WTC11 (cell line): ENCODE results near the gene B4GALT6. TPM values are rescaled to one million over a fixed set of nuclear protein-coding genes. Genes with fewer than 3 reads are reported as not detected.

ENCODE experiments used
- ATAC-seq: fragments of 200-7000 bp; cut with Tn5 transposase; 2 replicates; pipeline ENCODE4 v1.10.0; 2021; ENCODE audit warnings: mild to moderate bottlenecking, moderate library complexity
- CTCF ChIA-PET: fragments of 300-600 bp; sonication (Branson Sonifier 250); formaldehyde crosslinking; loops from one replicate; lab custom pipeline; 2021; ENCODE audit warnings: antibody characterized with exemption; lab: Charles Lee
- POLR2A ChIA-PET: fragments of 350-600 bp; sonication (Branson Sonifier 250); formaldehyde crosslinking; loops from one replicate; lab custom pipeline; 2021; ENCODE audit warnings: antibody characterized with exemption; lab: Charles Lee
- DNase-seq: peaks from one replicate; pipeline ENCODE4 v3.0.0; 2021; ENCODE audit warnings: low spot score
- H3K27ac Mint-ChIP-seq: 2 replicates; pipeline ENCODE4 v1.8.0; 2021; ENCODE audit warnings: mixed read lengths
- H3K27me3 Mint-ChIP-seq: 2 replicates; pipeline ENCODE4 v1.8.0; 2021; ENCODE audit warnings: low read depth, mild to moderate bottlenecking, moderate library complexity, mixed read lengths
- H3K36me3 Mint-ChIP-seq: 2 replicates; pipeline ENCODE4 v1.8.0; 2021; ENCODE audit warnings: mixed read lengths
- H3K4me1 Mint-ChIP-seq: 2 replicates; pipeline ENCODE4 v1.8.0; 2022; ENCODE audit warnings: mixed read lengths
- H3K4me3 Mint-ChIP-seq: 2 replicates; pipeline ENCODE4 v1.8.0; 2021; ENCODE audit warnings: mild to moderate bottlenecking, moderate library complexity, mixed read lengths
- H3K9me3 Mint-ChIP-seq: 2 replicates; pipeline ENCODE4 v1.8.0; 2021; ENCODE audit warnings: mixed read lengths
- CBFB ChIP-seq: sonication (generic); formaldehyde crosslinking; IDR thresholded peaks from 2 replicates; pipeline ENCODE4 v1.8.1; 2022; ENCODE audit warnings: mild to moderate bottlenecking, low read depth, missing genetic modification reagents
- EMX1 ChIP-seq: fragments of 250-450 bp; sonication (Bioruptor Pico); IDR thresholded peaks from 2 replicates; pipeline ENCODE4 v1.8.0; 2021; ENCODE audit warnings: mild to moderate bottlenecking
- MXD4 ChIP-seq: fragments of 250-450 bp; sonication (Bioruptor Pico); IDR thresholded peaks from 2 replicates; pipeline ENCODE4 v1.8.0; 2021; ENCODE audit warnings: mild to moderate bottlenecking, moderate library complexity, borderline replicate concordance
- NFATC4 ChIP-seq: fragments of 250-450 bp; sonication (Bioruptor Pico); IDR thresholded peaks from 2 replicates; pipeline ENCODE4 v1.9.0; 2021; ENCODE audit warnings: mild to moderate bottlenecking
- PRRX2 ChIP-seq: fragments of 250-450 bp; sonication (Bioruptor Pico); IDR thresholded peaks from 2 replicates; pipeline ENCODE4 v1.8.0; 2021; ENCODE audit warnings: mild to moderate bottlenecking
- RELA ChIP-seq: sonication (generic); formaldehyde crosslinking; IDR thresholded peaks from 2 replicates; pipeline ENCODE4 v1.8.1; 2022; ENCODE audit warnings: missing genetic modification reagents, mild to moderate bottlenecking, borderline replicate concordance
- TEAD1 ChIP-seq: sonication (generic); formaldehyde crosslinking; IDR thresholded peaks from 2 replicates; pipeline ENCODE4 v1.8.0; 2022; ENCODE audit warnings: mild to moderate bottlenecking, missing genetic modification reagents
- TEAD4 ChIP-seq: sonication (generic); formaldehyde crosslinking; IDR thresholded peaks from 2 replicates; pipeline ENCODE4 v1.8.0; 2022; ENCODE audit warnings: mild to moderate bottlenecking, missing genetic modification reagents
- ZNF138 ChIP-seq: sonication (generic); formaldehyde crosslinking; conservative IDR thresholded peaks from 2 replicates; pipeline ENCODE4 v1.8.1; 2022; ENCODE audit warnings: mild to moderate bottlenecking, moderate library complexity, missing genetic modification reagents
- ZNF317 ChIP-seq: sonication (generic); formaldehyde crosslinking; IDR thresholded peaks from 2 replicates; pipeline ENCODE4 v1.8.1; 2023; ENCODE audit warnings: low read depth, mild to moderate bottlenecking, moderate library complexity, missing genetic modification reagents, borderline replicate concordance
- ZNF423 ChIP-seq: fragments of 250-450 bp; sonication (Bioruptor Pico); IDR thresholded peaks from 2 replicates; pipeline ENCODE4 v2.1.2; 2022; ENCODE audit warnings: mild to moderate bottlenecking, moderate library complexity
- total RNA-seq: library from RNA; stranded (reverse); gene quantifications from 3 replicates; pipeline ENCODE4 v1.2.3, GENCODE V29; 2021
- TF ChIP-seq, protein P1 (sequence below): sonication (generic); formaldehyde crosslinking; IDR thresholded peaks from 2 replicates; pipeline ENCODE4 v1.8.1; 2022; ENCODE audit warnings: low read depth, mild to moderate bottlenecking, moderate library complexity, missing genetic modification reagents, borderline replicate concordance
- TF ChIP-seq, protein P2 (sequence below): sonication (generic); formaldehyde crosslinking; IDR thresholded peaks from 2 replicates; pipeline ENCODE4 v1.8.1; 2023; ENCODE audit warnings: mild to moderate bottlenecking, moderate library complexity, missing genetic modification reagents
- TF ChIP-seq, protein P3 (sequence below): sonication (generic); formaldehyde crosslinking; IDR thresholded peaks from 2 replicates; pipeline ENCODE4 v1.8.0; 2022; ENCODE audit warnings: missing genetic modification reagents
- TF ChIP-seq, protein P4 (sequence below): sonication (generic); formaldehyde crosslinking; IDR thresholded peaks from 2 replicates; pipeline ENCODE4 v1.8.0; 2023; ENCODE audit warnings: mild to moderate bottlenecking, missing genetic modification reagents
- TF ChIP-seq, protein P5 (sequence below): sonication (generic); formaldehyde crosslinking; IDR thresholded peaks from 2 replicates; pipeline ENCODE4 v1.8.1; 2022; ENCODE audit warnings: mild to moderate bottlenecking, moderate library complexity, missing genetic modification reagents

The B4GALT6 gene
- total RNA-seq, 1 experiment from 2014 or later, result 50.6 TPM

DNA sequence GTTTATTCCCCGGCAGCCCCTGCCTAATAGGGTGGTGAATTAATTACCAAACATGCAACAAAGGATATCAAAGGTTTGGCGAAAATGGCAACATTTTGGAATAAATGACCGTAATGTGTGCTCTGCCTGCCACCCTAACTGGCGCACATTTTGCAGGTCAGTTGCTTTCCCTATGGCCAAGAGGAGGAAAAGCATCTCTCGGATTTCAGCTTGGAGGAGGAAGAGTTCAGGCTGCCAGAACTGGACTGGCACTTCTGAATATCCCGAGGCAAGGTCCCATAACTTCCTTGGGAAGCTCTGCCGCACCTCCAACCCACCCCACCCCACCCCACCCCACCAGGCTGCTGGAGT, 39.2 kb upstream of the B4GALT6 start:
- TF ChIP-seq MXD4 (CRISPR knock-in tag) (no peak), CBFB (CRISPR knock-in tag) (no peak), RELA (CRISPR knock-in tag) (no peak), TEAD4 (CRISPR knock-in tag) (no peak), PRRX2 (CRISPR knock-in tag) (no peak), TEAD1 (CRISPR knock-in tag) (no peak), ZNF138 (CRISPR knock-in tag) (no peak), NFATC4 (CRISPR knock-in tag) (no peak), ZNF423 (CRISPR knock-in tag) (no peak), ZNF317 (CRISPR knock-in tag) (no peak), EMX1 (no peak)
- TF ChIP-seq, protein P1, sequence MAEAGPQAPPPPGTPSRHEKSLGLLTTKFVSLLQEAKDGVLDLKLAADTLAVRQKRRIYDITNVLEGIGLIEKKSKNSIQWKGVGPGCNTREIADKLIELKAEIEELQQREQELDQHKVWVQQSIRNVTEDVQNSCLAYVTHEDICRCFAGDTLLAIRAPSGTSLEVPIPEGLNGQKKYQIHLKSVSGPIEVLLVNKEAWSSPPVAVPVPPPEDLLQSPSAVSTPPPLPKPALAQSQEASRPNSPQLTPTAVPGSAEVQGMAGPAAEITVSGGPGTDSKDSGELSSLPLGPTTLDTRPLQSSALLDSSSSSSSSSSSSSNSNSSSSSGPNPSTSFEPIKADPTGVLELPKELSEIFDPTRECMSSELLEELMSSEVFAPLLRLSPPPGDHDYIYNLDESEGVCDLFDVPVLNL, result no peak
- TF ChIP-seq, protein P2, sequence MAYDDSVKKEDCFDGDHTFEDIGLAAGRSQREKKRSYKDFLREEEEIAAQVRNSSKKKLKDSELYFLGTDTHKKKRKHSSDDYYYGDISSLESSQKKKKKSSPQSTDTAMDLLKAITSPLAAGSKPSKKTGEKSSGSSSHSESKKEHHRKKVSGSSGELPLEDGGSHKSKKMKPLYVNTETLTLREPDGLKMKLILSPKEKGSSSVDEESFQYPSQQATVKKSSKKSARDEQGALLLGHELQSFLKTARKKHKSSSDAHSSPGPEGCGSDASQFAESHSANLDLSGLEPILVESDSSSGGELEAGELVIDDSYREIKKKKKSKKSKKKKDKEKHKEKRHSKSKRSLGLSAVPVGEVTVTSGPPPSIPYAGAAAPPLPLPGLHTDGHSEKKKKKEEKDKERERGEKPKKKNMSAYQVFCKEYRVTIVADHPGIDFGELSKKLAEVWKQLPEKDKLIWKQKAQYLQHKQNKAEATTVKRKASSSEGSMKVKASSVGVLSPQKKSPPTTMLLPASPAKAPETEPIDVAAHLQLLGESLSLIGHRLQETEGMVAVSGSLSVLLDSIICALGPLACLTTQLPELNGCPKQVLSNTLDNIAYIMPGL, result no peak
- TF ChIP-seq, protein P3, sequence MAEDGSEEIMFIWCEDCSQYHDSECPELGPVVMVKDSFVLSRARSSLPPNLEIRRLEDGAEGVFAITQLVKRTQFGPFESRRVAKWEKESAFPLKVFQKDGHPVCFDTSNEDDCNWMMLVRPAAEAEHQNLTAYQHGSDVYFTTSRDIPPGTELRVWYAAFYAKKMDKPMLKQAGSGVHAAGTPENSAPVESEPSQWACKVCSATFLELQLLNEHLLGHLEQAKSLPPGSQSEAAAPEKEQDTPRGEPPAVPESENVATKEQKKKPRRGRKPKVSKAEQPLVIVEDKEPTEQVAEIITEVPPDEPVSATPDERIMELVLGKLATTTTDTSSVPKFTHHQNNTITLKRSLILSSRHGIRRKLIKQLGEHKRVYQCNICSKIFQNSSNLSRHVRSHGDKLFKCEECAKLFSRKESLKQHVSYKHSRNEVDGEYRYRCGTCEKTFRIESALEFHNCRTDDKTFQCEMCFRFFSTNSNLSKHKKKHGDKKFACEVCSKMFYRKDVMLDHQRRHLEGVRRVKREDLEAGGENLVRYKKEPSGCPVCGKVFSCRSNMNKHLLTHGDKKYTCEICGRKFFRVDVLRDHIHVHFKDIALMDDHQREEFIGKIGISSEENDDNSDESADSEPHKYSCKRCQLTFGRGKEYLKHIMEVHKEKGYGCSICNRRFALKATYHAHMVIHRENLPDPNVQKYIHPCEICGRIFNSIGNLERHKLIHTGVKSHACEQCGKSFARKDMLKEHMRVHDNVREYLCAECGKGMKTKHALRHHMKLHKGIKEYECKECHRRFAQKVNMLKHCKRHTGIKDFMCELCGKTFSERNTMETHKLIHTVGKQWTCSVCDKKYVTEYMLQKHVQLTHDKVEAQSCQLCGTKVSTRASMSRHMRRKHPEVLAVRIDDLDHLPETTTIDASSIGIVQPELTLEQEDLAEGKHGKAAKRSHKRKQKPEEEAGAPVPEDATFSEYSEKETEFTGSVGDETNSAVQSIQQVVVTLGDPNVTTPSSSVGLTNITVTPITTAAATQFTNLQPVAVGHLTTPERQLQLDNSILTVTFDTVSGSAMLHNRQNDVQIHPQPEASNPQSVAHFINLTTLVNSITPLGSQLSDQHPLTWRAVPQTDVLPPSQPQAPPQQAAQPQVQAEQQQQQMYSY, result no peak
- TF ChIP-seq, protein P4, sequence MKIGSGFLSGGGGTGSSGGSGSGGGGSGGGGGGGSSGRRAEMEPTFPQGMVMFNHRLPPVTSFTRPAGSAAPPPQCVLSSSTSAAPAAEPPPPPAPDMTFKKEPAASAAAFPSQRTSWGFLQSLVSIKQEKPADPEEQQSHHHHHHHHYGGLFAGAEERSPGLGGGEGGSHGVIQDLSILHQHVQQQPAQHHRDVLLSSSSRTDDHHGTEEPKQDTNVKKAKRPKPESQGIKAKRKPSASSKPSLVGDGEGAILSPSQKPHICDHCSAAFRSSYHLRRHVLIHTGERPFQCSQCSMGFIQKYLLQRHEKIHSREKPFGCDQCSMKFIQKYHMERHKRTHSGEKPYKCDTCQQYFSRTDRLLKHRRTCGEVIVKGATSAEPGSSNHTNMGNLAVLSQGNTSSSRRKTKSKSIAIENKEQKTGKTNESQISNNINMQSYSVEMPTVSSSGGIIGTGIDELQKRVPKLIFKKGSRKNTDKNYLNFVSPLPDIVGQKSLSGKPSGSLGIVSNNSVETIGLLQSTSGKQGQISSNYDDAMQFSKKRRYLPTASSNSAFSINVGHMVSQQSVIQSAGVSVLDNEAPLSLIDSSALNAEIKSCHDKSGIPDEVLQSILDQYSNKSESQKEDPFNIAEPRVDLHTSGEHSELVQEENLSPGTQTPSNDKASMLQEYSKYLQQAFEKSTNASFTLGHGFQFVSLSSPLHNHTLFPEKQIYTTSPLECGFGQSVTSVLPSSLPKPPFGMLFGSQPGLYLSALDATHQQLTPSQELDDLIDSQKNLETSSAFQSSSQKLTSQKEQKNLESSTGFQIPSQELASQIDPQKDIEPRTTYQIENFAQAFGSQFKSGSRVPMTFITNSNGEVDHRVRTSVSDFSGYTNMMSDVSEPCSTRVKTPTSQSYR, result no peak
- TF ChIP-seq, protein P5, sequence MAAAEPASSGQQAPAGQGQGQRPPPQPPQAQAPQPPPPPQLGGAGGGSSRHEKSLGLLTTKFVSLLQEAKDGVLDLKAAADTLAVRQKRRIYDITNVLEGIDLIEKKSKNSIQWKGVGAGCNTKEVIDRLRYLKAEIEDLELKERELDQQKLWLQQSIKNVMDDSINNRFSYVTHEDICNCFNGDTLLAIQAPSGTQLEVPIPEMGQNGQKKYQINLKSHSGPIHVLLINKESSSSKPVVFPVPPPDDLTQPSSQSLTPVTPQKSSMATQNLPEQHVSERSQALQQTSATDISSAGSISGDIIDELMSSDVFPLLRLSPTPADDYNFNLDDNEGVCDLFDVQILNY, result no peak
- peaks cover 6% of the 10 kb centered on the region for H3K27me3 Mint-ChIP-seq
- ATAC-seq (no peak), DNase-seq (no peak)
- no peak overlapping the region for H3K27ac Mint-ChIP-seq
- CTCF ChIA-PET, result interaction anchor here (1.2 to 5.0 kb wide), 9 partner anchors 7 to 253 kb away, joined by 3 to 35 read pairs (median 7); partner anchors contain the start of gene TRAPPC8
- H3K4me1 Mint-ChIP-seq, result peaks cover 9% of the 10 kb centered on the region
- no peak overlapping the region for H3K4me3 Mint-ChIP-seq
- POLR2A ChIA-PET, result no interaction called here
- H3K9me3 Mint-ChIP-seq, result peaks cover 20% of the 10 kb centered on the region
- peaks cover 16% of the 10 kb centered on the region for H3K36me3 Mint-ChIP-seq
